GM15510 (cell line): ENCODE measurements around the gene CD68.

Source experiments
- POLR2A ChIP-seq: IDR thresholded peaks from 3 replicates; pipeline ENCODE4 v1.6.1; 2011; ENCODE audit warnings: borderline replicate concordance; ENCODE audit not compliant: insufficient read length; ENCODE audit errors: extremely low read depth

Gene CD68

DNA sequence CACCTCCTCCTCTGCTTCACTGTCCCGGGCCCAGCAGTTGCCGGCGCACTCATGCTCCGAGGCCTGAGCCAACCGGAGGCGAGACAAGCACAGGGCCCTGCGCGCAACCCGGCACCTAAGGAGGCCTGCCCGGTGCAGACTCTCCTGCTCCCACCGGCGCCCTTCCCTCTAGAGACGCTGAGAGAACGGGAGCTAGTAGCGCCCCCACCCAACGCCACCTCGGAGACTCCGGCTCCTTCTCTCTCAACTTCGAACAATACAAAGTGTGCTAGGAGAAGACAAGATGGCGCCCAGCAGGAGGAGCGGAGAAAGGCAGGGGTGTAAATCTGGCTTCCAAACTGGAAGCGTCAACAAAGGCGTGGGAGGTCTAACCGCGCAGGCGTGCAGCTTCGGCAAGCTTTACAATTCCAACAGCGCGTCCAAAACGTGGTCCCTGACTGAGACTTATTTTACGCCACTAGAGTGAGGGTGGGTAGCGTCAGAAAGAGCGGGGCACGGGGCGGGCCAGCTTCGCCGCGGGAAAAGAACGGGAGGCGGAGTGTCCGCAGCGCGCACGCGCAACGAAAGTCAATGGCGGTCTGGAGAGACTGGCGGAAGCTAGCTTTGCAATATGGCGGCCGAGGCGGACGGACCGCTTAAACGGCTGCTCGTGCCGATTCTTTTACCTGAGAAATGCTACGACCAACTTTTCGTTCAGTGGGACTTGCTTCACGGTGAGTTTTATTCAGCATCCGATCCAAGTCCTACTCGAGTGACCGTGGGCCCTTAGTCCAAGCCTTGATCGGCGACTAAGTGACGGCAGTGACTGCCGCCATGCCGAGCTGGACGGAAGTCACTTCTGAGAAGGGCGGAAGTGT, 4.0 kb downstream of the CD68 start, which contains the start of gene MPDU1:
Gene MPDU1 (plus strand): TSS at position 600 of the 857 bp plus-strand sequence. CDS start 11 bp downstream, at position 611.
- TF ChIP-seq POLR2A = peak; percentile 85

- TF ChIP-seq POLR2A = no peak
Observed at GRCh38 chr17:7586673-7587419, 7.4 kb downstream of the CD68 start.

- TF ChIP-seq POLR2A = no peak
Observed at GRCh38 chr17:7587420-7588151, 8.1 kb downstream of the CD68 start.

GRCh38 chr17:7588553-7589203, 9.2 kb downstream of the CD68 start:
- TF ChIP-seq POLR2A = no peak

GRCh38 chr17:7589204-7589868, 9.9 kb downstream of the CD68 start:
- no peak for TF ChIP-seq POLR2A

DNA sequence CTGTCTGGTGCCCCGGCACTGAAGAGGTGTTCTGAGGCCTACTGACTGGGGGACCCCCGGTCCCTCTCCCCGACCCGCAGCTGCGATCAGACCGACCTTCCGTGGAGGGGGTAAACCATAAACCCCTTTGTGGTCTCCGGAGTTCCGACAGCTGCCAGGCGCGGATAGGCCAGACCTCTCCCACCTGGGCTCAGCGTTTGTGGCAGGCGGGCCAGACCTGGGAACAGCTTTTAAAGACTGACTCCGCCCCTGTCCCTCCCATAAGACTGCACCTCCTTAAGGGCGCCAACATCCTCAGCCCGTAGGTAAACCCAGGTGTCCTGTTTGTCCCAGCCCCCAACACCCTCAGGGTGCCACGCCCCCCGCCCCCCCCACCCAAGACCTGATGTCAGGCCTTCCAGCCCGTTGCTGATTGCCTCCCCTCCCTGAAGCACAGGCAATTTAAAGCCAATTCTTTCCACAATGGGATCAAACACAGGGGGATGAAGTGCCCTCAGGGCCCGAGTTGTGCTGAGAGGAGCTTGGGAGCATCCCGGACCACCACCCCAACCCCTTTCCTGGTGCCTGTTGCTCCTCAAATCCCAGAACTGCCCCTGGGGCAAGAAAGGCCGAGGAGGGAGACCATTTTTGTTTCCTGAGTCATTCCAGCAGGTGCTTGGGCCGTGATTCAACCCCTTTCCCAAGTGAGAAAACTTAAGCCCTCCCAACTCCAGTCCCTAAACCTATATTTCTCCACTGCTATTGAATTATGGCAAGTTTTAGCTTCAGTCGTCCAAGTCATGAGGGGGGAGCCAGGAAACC, 10.7 kb downstream of the CD68 start, which contains the start of gene SOX15:
Gene SOX15 (minus strand): TSS at position 204 of the 801 bp plus-strand sequence. CDS start 418 bp downstream, outside the sequence.
- TF ChIP-seq POLR2A = no peak

DNA sequence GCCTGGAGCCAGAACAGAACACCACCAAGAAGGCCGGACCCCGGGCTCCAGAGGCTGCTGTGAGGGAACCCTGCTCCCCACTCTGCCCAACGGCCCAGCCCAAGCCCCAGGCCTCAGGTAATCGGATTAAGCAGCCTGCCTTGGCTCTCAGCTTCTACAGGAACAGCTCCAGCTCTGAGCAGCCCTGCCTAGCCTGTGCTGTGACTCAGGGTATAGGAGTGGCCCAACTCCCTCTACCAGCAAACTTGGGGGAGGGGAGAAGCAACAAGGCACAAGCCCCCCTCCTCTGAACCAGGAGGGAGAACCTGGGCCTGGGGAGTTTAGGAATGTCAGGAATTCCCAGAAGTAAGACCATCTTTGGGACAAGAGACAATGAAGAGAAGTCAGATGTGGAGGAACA, 11.3 kb downstream of the CD68 start:
- no peak for TF ChIP-seq POLR2A

- TF ChIP-seq POLR2A = no peak
Observed at GRCh38 chr17:7591596-7591995, 12.2 kb downstream of the CD68 start.

DNA sequence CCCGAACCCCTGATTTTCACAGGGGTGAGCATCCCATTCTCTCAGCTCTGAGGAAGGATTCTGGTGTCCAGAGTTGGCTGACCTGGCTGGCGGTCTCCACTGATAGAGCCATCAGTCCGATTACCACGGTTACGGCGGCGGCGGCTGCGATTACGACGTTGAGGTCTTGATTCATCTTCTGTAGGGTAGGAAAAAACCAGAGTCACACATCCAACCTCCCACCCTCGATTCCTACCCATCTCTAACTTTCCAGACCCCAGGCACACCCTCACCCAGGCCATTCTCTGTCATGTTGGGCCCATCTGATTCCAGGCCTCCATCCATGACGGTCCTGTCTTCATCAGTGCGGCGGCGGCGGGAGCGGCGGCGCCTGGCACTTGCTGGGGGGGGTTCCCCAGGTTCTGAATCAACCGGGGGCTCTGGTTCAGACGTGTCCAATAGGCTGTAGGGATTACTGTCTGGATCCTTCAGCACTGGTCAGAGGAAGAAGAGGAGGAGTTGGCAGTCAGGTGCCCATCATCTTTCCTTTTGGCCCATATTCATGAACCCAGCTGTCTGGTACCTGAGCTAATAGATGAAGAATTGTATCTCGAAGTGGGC, 13.1 kb downstream of the CD68 start:
- TF ChIP-seq POLR2A = no peak

GRCh38 chr17:7593296-7593695, 13.9 kb downstream of the CD68 start:
- TF ChIP-seq POLR2A = no peak

DNA sequence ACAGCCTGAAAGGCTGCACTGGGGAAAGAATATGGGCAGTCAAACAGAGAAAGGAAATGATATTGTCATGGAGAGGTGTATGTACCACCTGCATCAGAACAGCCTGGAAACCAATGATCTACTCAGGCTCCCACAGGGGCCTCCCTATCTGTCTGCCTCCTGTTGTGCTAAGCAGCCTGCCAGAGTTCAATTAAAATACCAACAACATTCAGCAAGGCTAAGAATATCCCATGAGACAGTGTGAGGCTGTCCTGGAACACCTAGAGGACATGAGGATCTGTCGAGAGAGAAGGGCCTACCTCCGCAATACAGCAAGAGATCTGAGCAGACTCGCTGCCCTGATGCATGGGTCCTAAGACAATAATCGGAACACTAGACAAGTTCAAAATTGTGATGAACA, 26.8 kb downstream of the CD68 start:
- TF ChIP-seq POLR2A = no peak

GRCh38 chr17:7610641-7611040, 31.2 kb downstream of the CD68 start:
- no peak for TF ChIP-seq POLR2A

- TF ChIP-seq POLR2A = no peak
Observed at GRCh38 chr17:7611635-7612293, 32.3 kb downstream of the CD68 start.

- no peak for TF ChIP-seq POLR2A
Observed at GRCh38 chr17:7612294-7612640, 32.8 kb downstream of the CD68 start.
